Activated naive CD8-positive, alpha-beta T cell treated with anti-CD3 and anti-CD28 coated beads, Interleukin-2, amount 50 U/mL, for 16 hours (primary cell): Measurements from ENCODE around the gene BEGAIN.

ENCODE experiments used
- DNase-seq: peaks from one replicate; pipeline ENCODE4 v3.0.0-alpha.2; 2020; ENCODE audit warnings: low read depth, low spot score

BEGAIN gene

DNA sequence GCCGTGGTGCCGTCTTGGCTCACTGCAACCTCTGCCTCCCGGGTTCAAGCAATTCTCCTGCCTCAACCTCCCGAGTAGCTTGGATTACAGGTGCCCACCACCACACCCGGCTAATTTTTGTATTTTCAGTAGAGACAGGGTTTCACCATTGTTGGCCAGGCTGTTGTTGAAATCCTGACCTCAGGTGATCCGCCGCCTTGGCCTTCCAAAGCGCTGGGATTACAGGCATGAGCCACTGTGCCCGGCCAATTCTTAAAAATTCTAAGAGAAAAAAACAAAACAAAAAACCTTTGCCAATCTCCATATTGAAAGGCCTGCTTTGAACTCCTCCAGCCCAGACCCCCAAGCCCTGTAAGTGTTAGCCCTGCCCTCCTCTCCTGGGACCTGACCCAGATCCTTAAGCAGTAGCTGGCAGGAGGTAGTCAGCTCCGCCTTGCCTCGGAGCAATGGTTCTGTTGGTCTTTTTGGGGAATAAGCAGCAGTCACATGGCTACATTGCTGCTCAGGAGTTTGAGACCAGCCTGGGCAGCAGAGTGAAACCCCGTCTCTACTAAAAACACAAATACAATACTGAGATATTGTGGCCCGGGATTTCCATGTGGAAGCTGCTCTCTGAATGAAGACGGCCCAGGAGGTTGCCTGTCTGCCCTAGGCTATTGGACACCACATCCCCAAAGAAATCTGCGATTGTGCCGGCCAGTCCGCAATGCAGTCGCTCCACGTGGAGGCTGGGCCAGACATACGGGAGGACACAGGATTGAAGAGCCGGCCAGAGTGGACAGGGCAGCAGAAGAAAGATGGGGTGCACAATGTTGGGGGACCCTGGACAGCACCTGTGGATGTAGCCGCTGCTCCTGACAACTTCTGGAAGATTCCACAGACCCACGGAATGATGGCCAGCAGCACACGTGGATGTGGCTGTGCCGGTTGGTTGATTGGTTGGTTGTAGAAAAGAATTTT lies 28.8 kb upstream of the BEGAIN start:
- no peak for DNase-seq

GRCh38 chr14:100614803-100615202 lies 27.6 kb upstream of the BEGAIN start:
- no peak for DNase-seq

DNA sequence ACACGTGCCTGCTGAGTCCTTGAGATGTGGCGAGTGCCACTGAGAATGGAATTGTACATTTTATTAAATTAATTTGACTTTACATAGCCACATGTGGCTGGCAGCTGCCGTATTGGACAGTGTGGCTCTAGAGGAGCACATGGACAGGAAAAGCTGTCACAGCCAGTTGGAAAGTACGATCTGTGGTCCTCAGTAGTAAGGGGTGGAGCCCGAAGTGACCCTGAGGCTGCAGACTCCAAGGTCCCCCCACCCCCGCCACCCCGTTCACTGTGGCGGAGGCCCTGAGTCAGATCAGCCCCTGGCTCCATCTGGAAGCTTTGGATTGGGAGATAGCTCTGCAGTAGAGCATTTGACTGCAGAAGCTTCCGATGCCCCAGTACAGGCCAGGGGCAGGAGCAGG lies 25.8 kb upstream of the BEGAIN start:
- DNase-seq: no peak

DNA sequence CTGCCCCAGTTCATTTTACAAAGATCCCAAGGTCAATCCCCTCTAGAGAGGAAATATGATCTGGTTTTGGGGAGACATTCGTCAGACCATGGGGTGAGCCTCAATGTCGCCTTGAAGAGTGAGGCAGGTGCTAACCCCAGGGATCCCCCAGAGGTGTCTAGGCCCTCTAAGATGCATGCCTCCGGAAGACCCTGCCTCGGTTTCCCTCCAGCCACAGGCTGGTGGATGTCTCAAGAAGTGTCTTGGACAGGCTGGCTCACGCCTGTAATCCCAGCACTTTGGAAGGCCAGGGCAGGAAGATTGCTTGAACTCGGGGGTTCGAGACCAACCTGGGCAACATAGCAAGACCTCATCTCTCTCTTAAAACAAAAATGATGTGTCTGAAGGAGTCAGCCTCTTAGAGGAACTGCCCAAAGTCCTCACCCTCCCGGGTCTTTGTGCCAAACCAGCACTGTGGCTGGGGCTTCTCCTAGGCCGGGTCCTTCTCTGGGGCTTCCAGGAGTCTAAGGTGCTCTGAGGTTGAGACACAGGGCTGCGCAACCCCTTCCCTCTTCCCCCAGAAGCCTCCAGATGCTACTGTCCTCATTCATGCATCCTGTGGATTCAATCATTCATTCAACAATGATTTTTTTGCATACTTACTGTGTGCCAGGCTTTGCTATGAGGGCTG lies 24.7 kb upstream of the BEGAIN start:
- no peak for DNase-seq

GRCh38 chr14:100610511-100611217 lies 23.4 kb upstream of the BEGAIN start:
- DNase-seq: no peak

DNA sequence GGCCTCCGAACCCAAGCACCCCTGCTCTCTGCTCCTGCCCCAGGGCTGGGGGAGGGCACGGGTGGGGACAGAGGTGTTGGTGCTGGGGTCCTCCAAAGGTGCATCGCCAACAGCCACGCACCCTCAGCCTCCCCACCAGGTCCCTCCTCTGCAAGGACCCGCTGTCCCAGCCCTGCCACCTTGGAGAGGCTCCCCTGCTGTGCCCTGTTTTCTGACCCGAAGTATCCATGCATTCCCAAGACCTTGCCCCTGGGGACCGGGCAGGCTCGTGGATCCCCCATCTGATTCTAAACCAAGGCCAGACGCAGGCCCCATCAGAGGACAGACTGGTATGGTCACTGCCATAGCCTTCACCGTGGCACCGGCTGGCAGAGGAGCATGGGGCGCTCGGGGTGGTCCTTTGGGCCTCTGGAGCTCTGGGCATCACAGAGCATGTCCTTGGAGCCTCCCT lies 22.7 kb upstream of the BEGAIN start:
- no peak for DNase-seq

DNA sequence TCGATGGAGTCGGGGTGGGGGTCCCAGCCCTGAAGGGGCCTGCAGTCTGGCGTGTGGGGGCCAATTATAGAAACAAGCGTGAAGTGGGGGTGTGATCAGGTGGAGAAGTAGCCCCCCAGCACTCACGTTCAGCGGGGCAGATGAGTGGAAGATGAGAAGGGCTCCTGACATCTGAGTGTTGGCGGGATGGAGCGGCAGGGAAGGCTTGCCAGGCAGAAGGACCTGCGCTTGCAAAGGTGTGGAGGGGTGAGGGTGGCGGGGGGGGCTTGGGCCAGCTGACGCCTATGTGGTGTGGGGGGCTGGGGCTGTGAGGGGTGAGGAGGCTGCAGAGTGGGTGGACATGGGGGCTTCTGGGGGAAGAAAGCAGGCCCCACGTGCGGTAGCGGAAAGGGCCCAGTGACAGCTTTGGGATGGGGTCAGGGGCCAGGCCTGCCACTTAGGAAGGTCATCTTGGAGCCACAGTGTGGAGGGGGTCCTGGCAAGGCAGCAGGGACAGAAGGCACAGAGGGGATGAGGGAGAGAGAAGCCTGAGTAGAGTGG lies 22.2 kb upstream of the BEGAIN start:
- no peak for DNase-seq

- DNase-seq: no peak
Observed at GRCh38 chr14:100608586-100609330, 21.5 kb upstream of the BEGAIN start.

DNA sequence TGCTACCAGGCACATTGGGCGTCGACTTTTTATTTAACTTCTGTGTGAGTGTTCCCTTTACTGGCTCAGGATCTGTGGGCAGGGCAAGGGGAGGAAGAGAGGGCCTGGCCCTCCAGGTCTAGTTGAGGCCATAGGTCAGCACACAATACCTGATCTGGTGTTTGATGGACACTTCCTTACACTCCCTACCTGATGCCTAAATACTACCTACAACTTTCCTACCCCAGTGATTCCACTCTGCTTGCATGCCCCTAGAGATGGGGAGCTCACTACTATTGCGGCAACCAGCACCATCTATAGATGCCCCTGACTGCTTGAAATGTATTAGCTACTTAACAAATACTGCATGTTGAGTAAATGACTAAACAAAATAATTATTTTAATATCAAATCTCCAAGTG lies 20.8 kb upstream of the BEGAIN start:
- DNase-seq: no peak

GRCh38 chr14:100607611-100607956 lies 20.4 kb upstream of the BEGAIN start:
- no peak for DNase-seq

DNA sequence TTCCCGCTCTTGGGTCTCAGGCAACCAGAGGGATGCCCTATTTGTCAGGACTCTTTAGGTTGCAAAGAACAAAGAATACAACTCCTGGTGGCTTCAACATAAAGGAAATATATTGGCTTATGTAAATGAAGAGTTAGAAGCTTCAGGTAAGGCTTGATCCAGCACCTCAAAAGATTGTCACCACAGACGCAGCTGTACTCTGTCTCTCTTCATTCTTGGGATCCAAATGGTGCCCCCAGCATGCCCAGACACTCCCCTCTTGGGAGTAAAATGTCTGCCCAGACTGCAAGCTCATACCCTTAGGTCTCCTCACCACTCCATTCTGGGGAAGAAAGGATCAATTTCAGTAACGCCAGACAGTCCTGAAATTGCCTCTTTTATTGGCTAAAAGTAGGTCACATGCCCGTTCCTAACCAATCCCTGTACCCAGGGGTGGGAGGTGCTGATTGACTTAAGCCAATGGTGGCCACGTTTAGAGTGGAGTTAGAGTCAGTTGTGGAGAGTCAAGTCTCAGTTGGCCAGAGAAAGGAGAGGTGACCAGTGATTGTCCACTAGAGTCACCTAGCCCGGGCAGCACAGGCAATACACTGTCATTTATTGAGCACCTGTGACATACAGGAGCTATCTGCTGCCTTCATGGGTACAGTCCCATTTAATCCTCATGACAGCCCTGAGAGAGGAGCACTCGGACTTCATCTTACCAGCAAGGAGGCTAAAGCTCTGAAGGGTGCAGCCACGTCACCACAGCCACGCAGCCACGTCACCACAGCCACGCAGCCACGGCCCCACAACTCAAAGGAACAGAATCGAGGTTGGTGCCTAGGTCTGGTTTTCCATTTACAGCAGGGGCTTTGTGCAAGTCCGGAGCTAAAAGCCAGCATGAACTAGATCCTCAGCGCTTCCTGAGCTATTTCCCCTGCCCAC lies 19.7 kb upstream of the BEGAIN start:
- DNase-seq: no peak

GRCh38 chr14:100605706-100606686 lies 18.8 kb upstream of the BEGAIN start:
- DNase-seq: no peak

- DNase-seq: no peak
Observed at GRCh38 chr14:100605230-100605629, 18.0 kb upstream of the BEGAIN start.

DNA sequence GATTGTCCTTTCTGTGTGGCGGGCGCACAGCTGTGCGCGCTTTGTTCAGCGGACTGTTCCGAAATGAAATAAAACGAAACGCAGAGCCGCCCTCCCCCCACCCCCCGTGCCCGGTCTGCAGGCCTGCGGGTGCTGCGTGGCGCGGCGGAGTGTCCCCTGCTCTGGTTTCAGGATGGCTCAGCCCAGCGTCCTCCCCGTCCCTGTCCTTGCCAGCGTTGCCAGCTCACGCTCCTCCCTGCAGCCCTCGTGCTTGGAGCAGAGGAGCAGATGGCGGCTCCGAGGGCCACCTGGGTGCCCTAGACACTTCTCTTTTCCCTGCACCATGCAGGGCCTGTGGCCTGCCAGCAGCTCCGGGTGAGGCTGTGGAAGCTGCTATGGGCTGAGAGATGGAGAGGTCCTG lies 17.5 kb upstream of the BEGAIN start:
- DNase-seq: no peak

- DNase-seq: no peak
Observed at GRCh38 chr14:100604121-100604501, 16.9 kb upstream of the BEGAIN start.

- no peak for DNase-seq
Observed at GRCh38 chr14:100603341-100604120, 16.3 kb upstream of the BEGAIN start.

- no peak for DNase-seq
Observed at GRCh38 chr14:100602621-100603230, 15.5 kb upstream of the BEGAIN start.

GRCh38 chr14:100601914-100602313 lies 14.7 kb upstream of the BEGAIN start:
- no peak for DNase-seq
